ENCODE measurements around the gene TEX14.
"Not testable (repeated sequence)": the region's sequence is repeated elsewhere in the genome, so short reads cannot be mapped to it uniquely, and the experiment has no call there.

Gene TEX14

GRCh38 chr17:58699771-58700170, 7.9 kb upstream of the TEX14 start:
- no peak overlapping the region for H3K4me3 Mint-ChIP-seq
- H3K27ac Mint-ChIP-seq: no peak overlapping the region

DNA sequence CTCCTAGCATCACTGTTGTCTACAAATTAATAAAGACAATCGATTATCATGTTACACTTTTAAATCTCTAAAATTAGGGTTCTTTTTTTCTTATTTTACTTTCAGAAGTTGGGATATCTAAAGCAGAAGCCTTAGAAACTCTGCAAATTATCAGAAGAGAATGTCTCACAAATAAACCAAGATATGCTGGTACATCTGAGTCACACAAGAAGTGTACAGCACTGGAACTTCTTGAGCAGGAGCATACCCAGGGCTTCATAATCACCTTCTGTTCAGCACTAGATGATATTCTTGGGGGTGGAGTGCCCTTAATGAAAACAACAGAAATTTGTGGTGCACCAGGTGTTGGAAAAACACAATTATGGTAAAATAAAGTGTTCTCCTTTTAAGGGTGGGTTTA, 3.0 kb upstream of the TEX14 start:
- ATAC-seq (ENCODE audit: low read depth): no peak
- Mint-ChIP-seq H3K27me3 (no peaks in the 10 kb centered on the region), H3K4me1 (peaks cover 17% of the 10 kb centered on the region)

More at GRCh38 chr17:58699771-58700170, 7.9 kb upstream of the TEX14 start:
- no peaks in the 10 kb centered on the region for H3K27me3 Mint-ChIP-seq
- DNase-seq (ENCODE audit: low spot score in 2 of 2): no peak
- H3K9me3 Mint-ChIP-seq: no peaks in the 10 kb centered on the region
- peaks cover 17% of the 10 kb centered on the region for H3K36me3 Mint-ChIP-seq
- ATAC-seq (ENCODE audit: low read depth): no peak
- peaks cover 4% of the 10 kb centered on the region for H3K4me1 Mint-ChIP-seq

DNA sequence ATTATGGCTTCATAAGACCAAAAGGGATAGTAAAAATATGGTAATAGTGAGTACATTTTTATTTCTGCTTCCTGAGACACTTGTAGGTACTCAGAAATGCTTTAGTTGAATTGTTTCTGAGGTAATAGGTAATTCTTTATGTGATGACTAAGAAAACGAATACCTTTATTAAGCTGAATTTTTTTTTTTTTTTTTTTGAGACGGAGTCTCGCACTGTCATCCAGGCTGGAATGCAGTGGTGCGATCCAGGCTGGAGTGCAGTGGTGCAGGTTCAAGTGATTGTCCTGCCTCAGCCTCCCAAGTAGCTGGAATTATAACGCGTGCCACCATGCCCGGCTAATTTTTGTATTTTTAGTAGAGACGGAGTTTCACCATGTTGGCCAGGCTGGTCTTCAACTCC, 2.5 kb upstream of the TEX14 start:
- peaks cover 8% of the 10 kb centered on the region for H3K36me3 Mint-ChIP-seq
- H3K27me3 Mint-ChIP-seq: no peaks in the 10 kb centered on the region
- H3K27ac Mint-ChIP-seq: no peak overlapping the region
- DNase-seq (ENCODE audit: low spot score in 2 of 2) (no peak), ATAC-seq (ENCODE audit: low read depth) (no peak)
- H3K4me1 Mint-ChIP-seq: peaks cover 17% of the 10 kb centered on the region
- no peak overlapping the region for H3K4me3 Mint-ChIP-seq
- no peaks in the 10 kb centered on the region for H3K9me3 Mint-ChIP-seq

More for the DNA sequence above, 3.0 kb upstream of the TEX14 start:
- no peak for DNase-seq (ENCODE audit: low spot score in 2 of 2)
- Mint-ChIP-seq H3K36me3 (peaks cover 11% of the 10 kb centered on the region), H3K9me3 (no peaks in the 10 kb centered on the region), H3K4me3 (no peak overlapping the region), H3K27ac (no peak overlapping the region)

DNA sequence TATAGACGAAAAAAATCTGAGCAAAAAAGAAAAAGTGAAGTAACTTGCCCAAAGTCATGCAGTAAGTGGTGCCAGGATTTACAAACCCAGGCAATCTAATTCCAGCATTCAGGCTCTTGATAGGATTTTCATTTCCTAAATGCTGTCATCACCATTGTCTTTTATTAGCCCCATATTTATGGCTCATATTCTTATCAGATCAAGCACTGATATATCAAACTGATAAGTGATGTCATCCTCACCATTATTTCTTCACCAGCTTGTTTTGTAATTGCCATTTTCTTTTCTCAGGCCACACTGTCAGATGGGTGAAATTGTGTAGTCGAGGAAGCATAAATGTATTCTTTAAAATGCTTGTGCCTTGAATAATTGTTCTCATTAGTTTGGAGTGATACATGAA, 1.9 kb upstream of the TEX14 start:
- Mint-ChIP-seq H3K36me3 (peaks cover 8% of the 10 kb centered on the region), H3K9me3 (no peaks in the 10 kb centered on the region), H3K27ac (no peak overlapping the region), H3K27me3 (no peaks in the 10 kb centered on the region), H3K4me1 (peaks cover 17% of the 10 kb centered on the region), H3K4me3 (peak overlapping the region; percentile 94)
- ATAC-seq (ENCODE audit: low read depth): no peak
- DNase-seq (ENCODE audit: low spot score in 2 of 2): no peak

GRCh38 chr17:58693208-58693607, 1.4 kb upstream of the TEX14 start:
- Mint-ChIP-seq H3K4me3 (peak overlapping the region; percentile 94), H3K27me3 (no peaks in the 10 kb centered on the region), H3K4me1 (peaks cover 17% of the 10 kb centered on the region), H3K9me3 (no peaks in the 10 kb centered on the region), H3K27ac (peak overlapping the region; percentile 94), H3K36me3 (peaks cover 8% of the 10 kb centered on the region)
- DNase-seq (ENCODE audit: low spot score in 2 of 2): no peak
- ATAC-seq (ENCODE audit: low read depth): no peak

GRCh38 chr17:58692239-58693055, 602 bp upstream of the TEX14 start, which contains the start of gene RAD51C:
TSS of gene RAD51C (plus strand) at chr17:58692602. CDS start at chr17:58692644, 42 bp downstream.
- peak within 1 kb of the TSS; percentile 94 for H3K4me3 Mint-ChIP-seq
- H3K27me3 Mint-ChIP-seq: no peaks in the 10 kb centered on the region
- H3K36me3 Mint-ChIP-seq: peaks cover 8% of the 10 kb centered on the region
- ATAC-seq (ENCODE audit: low read depth) (peak; percentile 99), DNase-seq (ENCODE audit: low spot score in 2 of 2) (peak; percentile 77 to 84)
- peaks cover 17% of the 10 kb centered on the region for H3K4me1 Mint-ChIP-seq
- peak within 1 kb of the TSS; percentile 94 for H3K27ac Mint-ChIP-seq
- H3K9me3 Mint-ChIP-seq: no peaks in the 10 kb centered on the region

- H3K4me3 Mint-ChIP-seq; H3K27ac Mint-ChIP-seq; H3K27me3 Mint-ChIP-seq; H3K36me3 Mint-ChIP-seq; H3K9me3 Mint-ChIP-seq; DNase-seq (ENCODE audit: low spot score in 2 of 2); ATAC-seq (ENCODE audit: low read depth): not testable (repeated sequence)
- H3K4me1 Mint-ChIP-seq: peaks cover 13% of the 10 kb centered on the region
Observed at GRCh38 chr17:58690033-58690432, 1.8 kb downstream of the TEX14 start.

DNA sequence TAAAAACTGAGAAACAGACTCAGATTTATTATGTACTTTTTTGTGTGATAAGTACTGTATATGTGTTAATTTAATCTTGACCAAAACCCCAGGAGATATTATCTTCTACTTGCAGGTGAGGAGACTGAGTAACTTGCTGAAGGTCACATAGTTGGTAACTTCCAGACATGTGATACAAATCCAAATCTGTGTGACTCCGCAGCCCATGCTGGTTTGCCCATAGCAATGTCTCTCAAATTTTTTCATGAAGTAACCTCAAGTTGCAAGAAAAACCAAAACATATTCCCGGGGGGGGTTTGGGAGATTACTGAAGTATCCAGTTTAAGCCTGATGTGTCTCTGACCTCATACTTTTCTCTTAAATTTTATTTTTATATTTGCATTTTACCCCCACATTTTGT, 3.3 kb downstream of the TEX14 start:
- Mint-ChIP-seq H3K27me3 (no peaks in the 10 kb centered on the region), H3K4me3 (no peak overlapping the region), H3K36me3 (no peaks in the 10 kb centered on the region), H3K27ac (no peak overlapping the region), H3K4me1 (peaks cover 9% of the 10 kb centered on the region), H3K9me3 (no peaks in the 10 kb centered on the region)
- ATAC-seq (ENCODE audit: low read depth) (no peak), DNase-seq (ENCODE audit: low spot score in 2 of 2) (no peak)

GRCh38 chr17:58686980-58687379, 4.9 kb downstream of the TEX14 start:
- no peak overlapping the region for H3K4me3 Mint-ChIP-seq
- H3K36me3 Mint-ChIP-seq: no peaks in the 10 kb centered on the region
- DNase-seq (ENCODE audit: low spot score in 2 of 2) (no peak), ATAC-seq (ENCODE audit: low read depth) (no peak)
- H3K27me3 Mint-ChIP-seq: no peaks in the 10 kb centered on the region
- H3K27ac Mint-ChIP-seq: no peak overlapping the region
- no peaks in the 10 kb centered on the region for H3K4me1 Mint-ChIP-seq
- H3K9me3 Mint-ChIP-seq: no peaks in the 10 kb centered on the region

- not testable (repeated sequence) for H3K4me3 Mint-ChIP-seq; DNase-seq (ENCODE audit: low spot score in 2 of 2); H3K27ac Mint-ChIP-seq; H3K4me1 Mint-ChIP-seq; ATAC-seq (ENCODE audit: low read depth); H3K36me3 Mint-ChIP-seq; H3K27me3 Mint-ChIP-seq; H3K9me3 Mint-ChIP-seq
Observed at GRCh38 chr17:58684462-58684861, 7.4 kb downstream of the TEX14 start.

GRCh38 chr17:58684003-58684402, 7.8 kb downstream of the TEX14 start:
- ATAC-seq (ENCODE audit: low read depth) (no peak), DNase-seq (ENCODE audit: low spot score in 2 of 2) (no peak)
- Mint-ChIP-seq H3K27ac (no peak overlapping the region), H3K4me1 (peaks cover 6% of the 10 kb centered on the region), H3K36me3 (no peaks in the 10 kb centered on the region), H3K9me3 (no peaks in the 10 kb centered on the region), H3K27me3 (no peaks in the 10 kb centered on the region), H3K4me3 (no peak overlapping the region)

- ATAC-seq (ENCODE audit: low read depth): peak; percentile 35
- no peak for DNase-seq (ENCODE audit: low spot score in 2 of 2)
- H3K4me1 Mint-ChIP-seq: peaks cover 7% of the 10 kb centered on the region
- H3K27me3 Mint-ChIP-seq: peaks cover 2% of the 10 kb centered on the region
- no peaks in the 10 kb centered on the region for H3K36me3 Mint-ChIP-seq
- H3K27ac Mint-ChIP-seq: peak overlapping the region; percentile 56
- H3K4me3 Mint-ChIP-seq: peak overlapping the region; percentile 35
- H3K9me3 Mint-ChIP-seq: no peaks in the 10 kb centered on the region
Observed at GRCh38 chr17:58680038-58680369, 11.8 kb downstream of the TEX14 start.

- H3K27me3 Mint-ChIP-seq: peaks cover 2% of the 10 kb centered on the region
- H3K27ac Mint-ChIP-seq: peak overlapping the region; percentile 56
- H3K4me3 Mint-ChIP-seq: peak overlapping the region; percentile 35
- ATAC-seq (ENCODE audit: low read depth) (peak; percentile 53), DNase-seq (ENCODE audit: low spot score in 2 of 2) (no peak)
- H3K4me1 Mint-ChIP-seq: peaks cover 7% of the 10 kb centered on the region
- no peaks in the 10 kb centered on the region for H3K36me3 Mint-ChIP-seq
- no peaks in the 10 kb centered on the region for H3K9me3 Mint-ChIP-seq
Observed at GRCh38 chr17:58679263-58680037, 12.4 kb downstream of the TEX14 start.

- DNase-seq (ENCODE audit: low spot score in 2 of 2); H3K27me3 Mint-ChIP-seq; H3K36me3 Mint-ChIP-seq; H3K4me1 Mint-ChIP-seq; H3K4me3 Mint-ChIP-seq; H3K9me3 Mint-ChIP-seq; H3K27ac Mint-ChIP-seq; ATAC-seq (ENCODE audit: low read depth): not testable (repeated sequence)
Observed at GRCh38 chr17:58678287-58678686, 13.6 kb downstream of the TEX14 start.
